IMR-90 (cell line): ENCODE measurements around the gene RGR. TPM values are rescaled to one million over a fixed set of nuclear protein-coding genes. Genes with fewer than 3 reads are reported as not detected.

ENCODE experiments used
- ATAC-seq: fragments of 200-7000 bp; cut with Tn5 transposase; 2 replicates; pipeline ENCODE4 v1.9.1; 2020; ENCODE audit warnings: low read depth, mild to moderate bottlenecking, moderate library complexity
- BruUV-seq: library from RNA; stranded (reverse); fragments of 400-500 nt; replicated peaks from 2 replicates; lab custom pipeline; 2021; lab: Mats Ljungman, UMichigan
- CTCF ChIA-PET: fragments of 300-600 bp; formaldehyde crosslinking; extraction: SDS; loops from one replicate; lab custom pipeline; 2021; ENCODE audit warnings: antibody characterized with exemption; lab: Yijun Ruan, JAX
- POLR2A ChIA-PET: fragments of 300-600 bp; sonication (Branson Sonifier 250); formaldehyde crosslinking; loops from one replicate; lab custom pipeline; 2022; ENCODE audit warnings: antibody characterized with exemption; ENCODE audit not compliant: unreplicated experiment; lab: Charles Lee
- DNase-seq: peaks from one replicate; pipeline ENCODE4 v3.0.0; 2013
- H2AFZ ChIP-seq: replicated peaks from 2 replicates; pipeline ENCODE3; 2013; ENCODE audit warnings: low read length, mild to moderate bottlenecking; ENCODE audit not compliant: poor library complexity
- H2AK5ac ChIP-seq: 2 replicates; pipeline ENCODE4 v1.6.1; 2013; ENCODE audit warnings: low read depth, low read length, inconsistent platforms
- H2AK9ac ChIP-seq: replicated peaks from 2 replicates; pipeline ENCODE3; 2013; ENCODE audit warnings: mild to moderate bottlenecking, low read depth, low read length, moderate library complexity; ENCODE audit not compliant: poor library complexity
- H2BK120ac ChIP-seq: 2 replicates; pipeline ENCODE4 v1.6.1; 2013; ENCODE audit warnings: low read depth, low read length, inconsistent platforms
- H2BK15ac ChIP-seq: 3 replicates; pipeline ENCODE4 v1.6.1; 2013; ENCODE audit warnings: low read depth, low read length, inconsistent platforms
- H2BK20ac ChIP-seq: 2 replicates; pipeline ENCODE4 v1.6.1; 2013; ENCODE audit warnings: low read depth, mild to moderate bottlenecking, inconsistent platforms, low read length, moderate library complexity
- H2BK5ac ChIP-seq: 2 replicates; pipeline ENCODE4 v1.6.1; 2013; ENCODE audit warnings: mild to moderate bottlenecking, low read depth, low read length, inconsistent platforms; ENCODE audit not compliant: poor library complexity, severe bottlenecking
- H3K14ac ChIP-seq: replicated peaks from 2 replicates; pipeline ENCODE4 v1.6.1; 2013; ENCODE audit warnings: low read depth, low read length, inconsistent platforms
- H3K18ac ChIP-seq: 2 replicates; pipeline ENCODE4 v1.6.1; 2013; ENCODE audit warnings: low read depth, low read length, control low read depth
- H3K23ac ChIP-seq: 2 replicates; pipeline ENCODE4 v1.6.1; 2013; ENCODE audit warnings: low read depth, low read length, inconsistent platforms
- H3K27ac ChIP-seq: 2 replicates; pipeline ENCODE4 v1.5.1; 2013; ENCODE audit warnings: mild to moderate bottlenecking, control low read depth, low read length; ENCODE audit not compliant: insufficient read depth
- H3K27me3 ChIP-seq: 2 replicates; pipeline ENCODE4 v1.6.1; 2013; ENCODE audit warnings: low read length; ENCODE audit not compliant: control insufficient read depth, insufficient read depth
- H3K36me3 ChIP-seq: 2 replicates; pipeline ENCODE4 v1.6.1; 2013; ENCODE audit warnings: low read length, mixed read lengths; ENCODE audit not compliant: control insufficient read depth, insufficient read depth
- H3K4ac ChIP-seq: 2 replicates; pipeline ENCODE4 v1.6.1; 2013; ENCODE audit warnings: low read depth, low read length, inconsistent platforms
- H3K4me1 ChIP-seq: 2 replicates; pipeline ENCODE4 v1.6.1; 2013; ENCODE audit warnings: low read length, mixed read lengths; ENCODE audit not compliant: control insufficient read depth, insufficient read depth
- H3K4me2 ChIP-seq: 2 replicates; pipeline ENCODE4 v1.6.1; 2013; ENCODE audit warnings: low read depth, mild to moderate bottlenecking, control low read depth, low read length, moderate library complexity
- H3K4me3 ChIP-seq: 2 replicates; pipeline ENCODE4 v1.5.1; 2013; ENCODE audit warnings: low read depth, mild to moderate bottlenecking, control low read depth, low read length, moderate library complexity; ENCODE audit not compliant: insufficient read depth
- H3K56ac ChIP-seq: 2 replicates; pipeline ENCODE4 v1.6.1; 2013; ENCODE audit warnings: low read length, inconsistent platforms; ENCODE audit not compliant: insufficient read depth; ENCODE audit errors: extremely low read depth
- H3K79me1 ChIP-seq, 2 experiments: 2 replicates each; pipeline ENCODE4 v1.6.1; 2013; ENCODE audit warnings: low read length in 2 of 2, inconsistent platforms in 1 of 2, low read depth in 1 of 2
- H3K9ac ChIP-seq: 2 replicates; pipeline ENCODE4 v1.6.1; 2013; ENCODE audit warnings: low read depth, low read length, control low read depth
- H3K9me1 ChIP-seq: 2 replicates; pipeline ENCODE4 v1.6.1; 2013; ENCODE audit warnings: low read length, inconsistent platforms; ENCODE audit not compliant: insufficient read depth
- H3K9me3 ChIP-seq: 2 replicates; pipeline ENCODE4 v1.6.1; 2013; ENCODE audit warnings: low read length; ENCODE audit not compliant: control insufficient read depth, insufficient read depth
- H4K20me1 ChIP-seq: 2 replicates; pipeline ENCODE4 v1.6.1; 2013; ENCODE audit warnings: low read length, inconsistent platforms; ENCODE audit not compliant: insufficient read depth
- H4K5ac ChIP-seq: 2 replicates; pipeline ENCODE4 v1.6.1; 2013; ENCODE audit warnings: mild to moderate bottlenecking, low read depth, low read length, control low read depth
- H4K8ac ChIP-seq, 2 experiments: 2 replicates each; pipeline ENCODE4 v1.6.1; 2013; ENCODE audit warnings: low read depth in 2 of 2, low read length in 2 of 2, control low read depth in 1 of 2, inconsistent platforms in 1 of 2
- H4K91ac ChIP-seq: 2 replicates; pipeline ENCODE4 v1.6.1; 2013; ENCODE audit warnings: low read depth, low read length, inconsistent platforms; ENCODE audit not compliant: insufficient read depth
- CHD1 ChIP-seq: IDR thresholded peaks from 2 replicates; pipeline ENCODE4 v1.6.1; 2012; ENCODE audit warnings: low read depth, low read length, improper control_type of control experiment
- MAFK ChIP-seq: IDR thresholded peaks from 2 replicates; pipeline ENCODE4 v1.6.1; 2012; ENCODE audit warnings: low read depth, low read length, improper control_type of control experiment
- MAZ ChIP-seq: IDR thresholded peaks from 2 replicates; pipeline ENCODE4 v1.6.1; 2012; ENCODE audit warnings: low read depth, mild to moderate bottlenecking, low read length, improper control_type of control experiment, moderate library complexity, borderline replicate concordance
- MXI1 ChIP-seq: IDR thresholded peaks from 2 replicates; pipeline ENCODE4 v1.6.1; 2012; ENCODE audit warnings: low read depth, mild to moderate bottlenecking, low read length, moderate library complexity, borderline replicate concordance
- POLR2A ChIP-seq: IDR thresholded peaks from 2 replicates; pipeline ENCODE4 v1.6.1; 2012; ENCODE audit warnings: mild to moderate bottlenecking, low read depth, low read length
- RAD21 ChIP-seq: IDR thresholded peaks from 2 replicates; pipeline ENCODE4 v1.6.1; 2012; ENCODE audit warnings: low read length, improper control_type of control experiment
- RCOR1 ChIP-seq: IDR thresholded peaks from 2 replicates; pipeline ENCODE4 v1.6.1; 2012; ENCODE audit warnings: mild to moderate bottlenecking, low read length, improper control_type of control experiment; ENCODE audit not compliant: insufficient replicate concordance
- USF2 ChIP-seq: fragments of 150-350 bp; IDR thresholded peaks from 2 replicates; pipeline ENCODE4 v1.6.1; 2017; ENCODE audit warnings: mild to moderate bottlenecking, antibody characterized with exemption, low read length, low read depth
- WGBS, 2 experiments: methylation state at CpG; one replicate each; pipeline versions ENCODE4 v1.1.5 to v1.1.7; 2013; ENCODE audit warnings: missing lambda C conversion rate in 2 of 2; ENCODE audit not compliant: insufficient read length in 1 of 2; ENCODE audit errors: extremely low coverage in 2 of 2; 5-methylcytosine and 5-hydroxymethylcytosine counted together
- dilution Hi-C: fragments of 300-500 bp; cut with HindIII; formaldehyde crosslinking; loops from one replicate; pipeline ENCODE4 v1.14.3; 2018; ENCODE audit warnings: low sequenced_read_pairs; ENCODE audit not compliant: unreplicated experiment
- in situ Hi-C: fragments of 300-500 bp; cut with MboI; formaldehyde crosslinking; loops from 3 replicates; pipeline ENCODE4 v1.14.3; 2019; ENCODE audit warnings: low sequenced_read_pairs, inconsistent platforms, mixed read lengths
- intact Hi-C: fragments of 100-400 bp; cut with micrococcal nuclease; formaldehyde crosslinking; loops from 2 replicates; pipeline ENCODE4 v1.10.0; 2022
- polyA plus RNA-seq, 3 experiments: library from polyadenylated mRNA; depleted of rRNA; stranded (reverse); fragments of >200 nt; gene quantifications; 2 replicates each; pipeline ENCODE4 v1.2.3, GENCODE V29; 2012; ENCODE audit warnings: low replicate concordance in 1 of 3
- total RNA-seq: library from RNA; depleted of rRNA; stranded (reverse); fragments of >200 nt; gene quantifications from 2 replicates; pipeline ENCODE4 v1.2.3, GENCODE V29; 2012

The RGR gene
- total and polyA plus RNA-seq, 2 of the 4 experiments (the other 2 are of a cell fraction), result not detected

- Histone ChIP-seq H3K4me1 (no peaks in the 10 kb centered on the region), H4K8ac (no peak overlapping the region), H2AK9ac (no peak overlapping the region), H3K79me1 (no peaks in the 10 kb centered on the region), H3K23ac (no peak overlapping the region), H3K18ac (no peak overlapping the region), H3K9me3 (no peaks in the 10 kb centered on the region), H2BK5ac (no peak overlapping the region), H3K27me3 (peaks cover 3% of the 10 kb centered on the region; the same call in 1 of the 2 replicates), H4K5ac (no peak overlapping the region), H3K27ac (no peak overlapping the region), H2BK15ac (no peak overlapping the region), H3K4ac (no peak overlapping the region), H3K56ac (no peak overlapping the region), H3K9ac (no peak overlapping the region), H4K91ac (no peak overlapping the region), H2AK5ac (no peak overlapping the region), H3K14ac (no peak overlapping the region), H4K20me1 (no peaks in the 10 kb centered on the region), H3K9me1 (no peaks in the 10 kb centered on the region), H2BK120ac (no peak overlapping the region), H2BK20ac (no peak overlapping the region), H2AFZ (no peak overlapping the region), H3K4me3 (no peak overlapping the region), H3K4me2 (no peak overlapping the region), H3K36me3 (no peaks in the 10 kb centered on the region)
- ChIA-PET CTCF (no interaction called here), POLR2A (no interaction called here)
- DNase-seq, result no peak
- TF ChIP-seq MXI1 (no peak), RCOR1 (no peak), CHD1 (no peak), RAD21 (no peak), MAZ (no peak), POLR2A (no peak), USF2 (no peak), MAFK (no peak)
- in situ Hi-C loops (loop anchor here (10.0 kb wide), 1 partner anchor 103 kb away; no protein-coding TSS in a partner anchor), dilution Hi-C loops (no loop called here), intact Hi-C loops (no loop called here)
- WGBS, 2 experiments, result 41% methylated on average over 2 of the region's 7 CpGs; no CpG with 5 or more reads in 1 of the 2 experiments
- ATAC-seq, result no peak
- no TSS peak for BruUV-seq
These were observed 16.5 kb downstream of the RGR start for GRCh38 chr10:84261236-84261915.
